SIG-M5 (cell line): ENCODE data around the gene FBXL3.
A peak's percentile ranks its signal among the peaks of the same experiment; 100 is the strongest.

Experiments used
- DNase-seq: peaks from one replicate; lab custom pipeline; 2025; lab: John Stamatoyannopoulos, UW

FBXL3 gene, protein sequence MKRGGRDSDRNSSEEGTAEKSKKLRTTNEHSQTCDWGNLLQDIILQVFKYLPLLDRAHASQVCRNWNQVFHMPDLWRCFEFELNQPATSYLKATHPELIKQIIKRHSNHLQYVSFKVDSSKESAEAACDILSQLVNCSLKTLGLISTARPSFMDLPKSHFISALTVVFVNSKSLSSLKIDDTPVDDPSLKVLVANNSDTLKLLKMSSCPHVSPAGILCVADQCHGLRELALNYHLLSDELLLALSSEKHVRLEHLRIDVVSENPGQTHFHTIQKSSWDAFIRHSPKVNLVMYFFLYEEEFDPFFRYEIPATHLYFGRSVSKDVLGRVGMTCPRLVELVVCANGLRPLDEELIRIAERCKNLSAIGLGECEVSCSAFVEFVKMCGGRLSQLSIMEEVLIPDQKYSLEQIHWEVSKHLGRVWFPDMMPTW

GRCh38 chr13:77026861-77027621, at the start of gene FBXL3:
TSS of gene FBXL3 (minus strand) at chr13:77027159. CDS start at chr13:77021860, 5,299 bp downstream.
- peak; percentile 66 for DNase-seq

- no peak for DNase-seq
Measured at GRCh38 chr13:77067519-77067918, 40.6 kb upstream of the FBXL3 start.

- DNase-seq, result peak; percentile 36
Measured at GRCh38 chr13:77065461-77066147, 38.6 kb upstream of the FBXL3 start.

- DNase-seq, result no peak
Measured at GRCh38 chr13:77062097-77062496, 35.1 kb upstream of the FBXL3 start.

GRCh38 chr13:77061362-77061761, 34.4 kb upstream of the FBXL3 start:
- DNase-seq, result no peak

- no peak for DNase-seq
Measured at GRCh38 chr13:77056886-77057285, 29.9 kb upstream of the FBXL3 start.

DNA sequence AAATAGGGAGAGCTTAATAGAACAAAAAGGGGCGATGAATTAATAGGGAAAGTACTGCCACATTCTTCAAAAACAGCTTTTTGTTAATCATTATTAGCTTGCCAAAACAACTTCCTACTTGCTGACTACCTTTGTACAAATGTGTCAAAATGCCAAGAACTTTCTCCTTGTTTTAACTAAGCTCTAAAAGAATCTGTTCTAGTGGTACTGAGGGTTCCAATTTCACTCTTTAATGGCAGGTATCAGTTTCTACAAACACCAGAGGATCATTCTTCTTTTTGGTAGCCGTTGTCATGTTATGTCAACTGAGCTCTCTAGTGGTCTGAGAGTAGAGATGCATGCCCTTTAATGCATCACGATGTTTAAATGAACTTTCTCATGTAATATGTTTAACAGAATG, 29.4 kb upstream of the FBXL3 start:
- no peak for DNase-seq

- DNase-seq, result no peak
Measured at GRCh38 chr13:77055158-77055557, 28.2 kb upstream of the FBXL3 start.

DNA sequence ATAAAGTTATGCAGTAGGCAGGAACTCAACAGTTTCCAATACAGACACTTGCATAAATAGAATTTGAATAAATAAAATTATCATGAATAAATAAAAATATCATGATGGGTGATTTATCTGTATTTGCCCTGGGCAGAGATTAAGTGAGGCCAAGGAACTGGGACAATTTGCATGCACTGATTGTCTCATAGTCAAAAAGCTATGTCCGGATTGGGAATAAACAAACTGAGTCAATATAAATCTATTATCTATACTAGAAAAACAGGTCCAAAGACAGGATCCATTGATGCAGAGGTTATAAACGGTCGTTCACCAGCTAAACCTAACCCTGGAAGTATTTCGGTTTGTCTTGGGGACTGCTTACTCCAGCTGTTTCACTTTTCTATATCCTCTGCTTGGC, 26.2 kb upstream of the FBXL3 start:
- DNase-seq, result no peak

DNA sequence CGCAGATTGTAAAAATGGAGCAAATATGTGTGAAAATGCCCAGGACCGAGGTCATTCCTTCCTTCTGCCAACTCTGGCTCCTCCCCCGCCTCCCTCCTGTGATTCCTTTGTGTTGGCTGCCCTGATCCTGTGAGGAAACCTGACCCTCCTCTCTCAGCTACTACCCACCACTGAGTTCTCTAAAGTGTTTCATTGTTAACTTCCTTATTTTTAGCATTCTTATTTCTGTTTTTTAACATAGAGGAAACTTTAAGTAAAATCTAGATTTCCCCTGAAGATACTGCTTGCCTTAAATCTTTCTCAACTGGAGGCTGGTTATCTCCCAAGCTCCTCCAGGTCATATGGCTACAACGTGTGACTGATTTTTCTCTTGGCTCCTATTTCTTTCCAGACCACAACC, 21.7 kb upstream of the FBXL3 start:
- DNase-seq, result no peak

- DNase-seq, result no peak
Measured at GRCh38 chr13:77047649-77048343, 20.8 kb upstream of the FBXL3 start.

- DNase-seq, result no peak
Measured at GRCh38 chr13:77042566-77043177, 15.7 kb upstream of the FBXL3 start.

GRCh38 chr13:77040835-77041234, 13.9 kb upstream of the FBXL3 start:
- DNase-seq, result no peak

DNA sequence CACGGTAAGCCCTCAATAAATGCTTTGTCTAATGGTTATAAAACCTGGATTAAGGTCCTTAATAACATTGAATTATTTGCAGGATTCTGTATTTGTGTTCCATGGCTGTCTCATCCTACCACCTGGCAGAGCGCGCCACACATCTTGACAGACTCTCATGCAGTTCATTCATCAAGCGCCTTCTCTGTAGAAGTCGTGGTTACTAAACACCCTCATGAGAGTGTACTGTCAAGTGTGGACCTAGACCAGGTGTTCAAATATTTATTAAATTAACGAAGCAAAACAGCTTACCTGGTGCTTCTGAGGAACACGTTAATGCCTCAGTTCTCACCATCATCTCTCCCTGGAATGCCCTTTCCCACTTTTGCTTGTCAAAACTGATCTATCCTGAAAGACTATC, 13.1 kb upstream of the FBXL3 start:
- no peak for DNase-seq

GRCh38 chr13:77038907-77039480, 12.0 kb upstream of the FBXL3 start:
- no peak for DNase-seq

DNA sequence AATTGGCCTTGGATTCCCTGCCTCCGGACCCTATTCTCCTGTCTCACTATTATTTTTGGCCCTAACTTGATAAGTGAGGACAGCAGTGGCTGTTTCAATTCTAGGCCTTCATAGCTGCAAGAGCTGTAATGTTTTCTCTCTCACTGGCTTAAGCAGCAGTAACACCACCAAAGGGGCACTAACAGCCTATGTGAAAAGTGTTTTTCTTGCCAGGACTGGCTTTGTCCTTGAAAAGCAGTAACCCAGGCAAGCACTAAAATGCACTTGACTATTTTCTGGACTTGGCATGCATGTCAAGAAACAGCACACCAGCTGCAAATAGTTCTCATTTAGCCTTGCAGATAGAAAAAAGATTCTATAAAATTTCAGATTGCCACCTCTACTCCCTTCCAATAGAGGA, 9.3 kb upstream of the FBXL3 start:
- no peak for DNase-seq

GRCh38 chr13:77034881-77035280, 7.9 kb upstream of the FBXL3 start:
- no peak for DNase-seq

DNA sequence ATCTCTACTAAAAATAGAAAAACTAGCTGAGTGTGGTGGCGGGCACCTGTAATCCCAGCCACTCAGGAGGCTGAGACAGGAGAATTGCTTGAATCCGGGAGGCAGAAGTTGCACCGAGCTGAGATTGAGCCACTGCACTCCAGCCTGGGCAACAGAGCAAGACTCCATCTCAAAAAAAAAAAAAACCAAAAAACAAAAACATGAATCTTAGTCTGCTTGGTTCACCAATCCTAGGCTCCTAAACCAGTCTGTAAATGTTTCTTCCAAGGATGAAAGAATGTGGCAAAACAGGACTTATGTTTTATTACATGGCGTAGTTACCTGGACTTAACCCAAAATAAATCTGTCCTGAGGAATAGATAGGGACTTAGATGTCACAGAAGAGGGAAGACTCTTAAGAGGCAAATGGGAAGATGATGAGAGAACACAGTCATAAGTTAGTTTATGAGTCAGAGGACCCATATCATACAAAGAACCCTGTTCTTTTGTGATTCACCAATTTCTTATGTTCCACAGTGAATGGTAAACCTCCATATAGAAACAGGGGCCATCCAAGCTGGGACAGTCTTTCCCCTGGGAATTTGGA, 6.9 kb upstream of the FBXL3 start:
- DNase-seq, result no peak

- DNase-seq, result no peak
Measured at GRCh38 chr13:77031656-77032243, 4.8 kb upstream of the FBXL3 start.

GRCh38 chr13:77029436-77029835, 2.5 kb upstream of the FBXL3 start:
- no peak for DNase-seq

DNA sequence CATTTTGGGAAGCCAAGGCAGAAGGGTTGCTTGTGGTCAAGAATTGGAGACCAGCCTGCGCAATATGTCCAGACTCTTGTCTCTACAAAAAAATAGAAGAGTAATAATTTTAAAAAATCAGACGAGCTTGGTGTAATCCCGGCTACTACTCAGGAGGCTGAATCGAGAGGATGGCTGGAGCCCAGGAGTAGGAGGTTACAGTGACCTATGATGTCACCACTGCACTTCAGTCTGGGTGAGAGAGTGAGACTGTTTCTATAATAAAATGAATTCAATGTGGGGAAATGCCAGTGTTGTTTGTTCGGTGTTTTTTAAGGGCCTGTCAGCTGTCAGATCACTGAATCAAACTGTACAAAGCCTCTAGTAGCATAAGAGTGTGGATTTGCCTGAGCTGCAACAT, 1.2 kb upstream of the FBXL3 start:
- no peak for DNase-seq
